Stimulated activated CD8-positive, alpha-beta memory T cell treated with anti-CD3 and anti-CD28 coated beads, Interleukin-7, amount 100 ng/mL, for 4 hours (primary cell): Measurements from ENCODE around the gene IL1RAPL2.

Experiments
- DNase-seq, 2 donors: peaks; one replicate each; pipeline ENCODE4 v3.0.0-alpha.2; 2020; ENCODE audit warnings: low read depth in 2 of 2

IL1RAPL2 gene

GRCh38 chrX:105461016-105461415 lies 895.0 kb downstream of the IL1RAPL2 start:
- no peak for DNase-seq

GRCh38 chrX:105462186-105462585 lies 896.2 kb downstream of the IL1RAPL2 start:
- DNase-seq, result no peak

GRCh38 chrX:105463473-105463872 lies 897.5 kb downstream of the IL1RAPL2 start:
- no peak for DNase-seq

GRCh38 chrX:105464618-105465017 lies 898.6 kb downstream of the IL1RAPL2 start:
- DNase-seq, result no peak

- no peak for DNase-seq
Observed at GRCh38 chrX:105468741-105469140, 902.7 kb downstream of the IL1RAPL2 start.

- DNase-seq, result no peak
Observed at GRCh38 chrX:105471597-105471996, 905.6 kb downstream of the IL1RAPL2 start.

- no peak for DNase-seq
Observed at GRCh38 chrX:105475801-105476200, 909.8 kb downstream of the IL1RAPL2 start.

GRCh38 chrX:105477351-105477750 lies 911.4 kb downstream of the IL1RAPL2 start:
- no peak for DNase-seq

GRCh38 chrX:105480646-105481310 lies 914.8 kb downstream of the IL1RAPL2 start:
- no peak for DNase-seq

GRCh38 chrX:105483011-105483410 lies 917.0 kb downstream of the IL1RAPL2 start:
- no peak for DNase-seq

GRCh38 chrX:105488716-105489115 lies 922.7 kb downstream of the IL1RAPL2 start:
- DNase-seq, result no peak

- DNase-seq, result no peak
Observed at GRCh38 chrX:105495376-105495775, 929.4 kb downstream of the IL1RAPL2 start.

GRCh38 chrX:105502336-105502735 lies 936.3 kb downstream of the IL1RAPL2 start:
- no peak for DNase-seq

- no peak for DNase-seq
Observed at GRCh38 chrX:105515561-105515960, 949.6 kb downstream of the IL1RAPL2 start.

- DNase-seq, result no peak
Observed at GRCh38 chrX:105526431-105526830, 960.4 kb downstream of the IL1RAPL2 start.

- no peak for DNase-seq
Observed at GRCh38 chrX:105527759-105528158, 961.8 kb downstream of the IL1RAPL2 start.

GRCh38 chrX:105533951-105534350 lies 968.0 kb downstream of the IL1RAPL2 start:
- no peak for DNase-seq

GRCh38 chrX:105543283-105543682 lies 977.3 kb downstream of the IL1RAPL2 start:
- no peak for DNase-seq

GRCh38 chrX:105550043-105550663 lies 984.2 kb downstream of the IL1RAPL2 start:
- no peak for DNase-seq

- DNase-seq, result no peak
Observed at GRCh38 chrX:105552395-105552794, 986.4 kb downstream of the IL1RAPL2 start.

- DNase-seq, result no peak
Observed at GRCh38 chrX:105553118-105553517, 987.1 kb downstream of the IL1RAPL2 start.

GRCh38 chrX:105564501-105564900 lies 998.5 kb downstream of the IL1RAPL2 start:
- DNase-seq, result no peak

GRCh38 chrX:105565856-105566255 lies 999.9 kb downstream of the IL1RAPL2 start:
- no peak for DNase-seq

GRCh38 chrX:105567082-105567481 lies 1001.1 kb downstream of the IL1RAPL2 start:
- no peak for DNase-seq
